ENCODE results near the gene FUBP3. TPM values are rescaled to one million over a fixed set of nuclear protein-coding genes. Genes with fewer than 3 reads are reported as not detected.

FUBP3 gene
- polyA plus RNA-seq, 3 donors = 9.5 to 17.3 (median 16.3) TPM

DNA sequence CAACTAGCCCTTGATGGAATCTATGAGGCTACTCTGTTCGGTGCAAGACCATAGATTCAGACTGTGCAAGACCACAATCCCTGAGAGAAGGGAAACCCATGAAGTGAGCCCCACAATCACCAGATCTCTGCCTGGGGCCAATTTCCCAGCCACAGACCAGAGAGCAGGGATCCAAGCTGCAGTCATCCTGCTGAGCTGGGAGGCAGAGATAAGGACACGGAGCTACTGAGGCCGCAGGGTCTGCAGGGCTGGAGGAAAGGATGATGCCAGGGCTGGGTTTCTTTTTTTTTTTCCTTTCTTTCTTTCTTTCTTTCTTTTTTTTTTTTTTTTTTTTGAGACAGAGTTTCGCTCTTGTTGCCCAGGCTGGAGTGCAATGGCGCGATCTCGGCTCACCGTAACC lies 47.7 kb upstream of the FUBP3 start:
- Mint-ChIP-seq H3K4me1 (no peaks in the 10 kb centered on the region), H3K4me3 (peak overlapping the region in 1 of 2 donors; percentile 9), H3K27ac (no peak overlapping the region), H3K9me3 (peaks cover 0 to 3% (median 0%) of the 10 kb centered on the region in 7 donors), H3K36me3 (no peaks in the 10 kb centered on the region), H3K27me3 (ENCODE audit: low read depth in 3 of 3) (peaks cover 28 to 48% (median 29%) of the 10 kb centered on the region in 3 donors)
- WGBS (ENCODE audit: insufficient coverage) = 89% methylated on average over 1 of the region's 8 CpGs
- Histone ChIP-seq H3K79me2 (ENCODE audit: insufficient read depth, low read length) (no peaks in the 10 kb centered on the region), H3K4me1 (ENCODE audit: control insufficient read depth in 1 of 2, insufficient read depth in 2 of 2, low read length in 2 of 2) (no peaks in the 10 kb centered on the region), H3K4me3 (replicated peaks in 1 of 3; ENCODE audit: low read depth in 2 of 3, low read length in 3 of 3) (no peak overlapping the region), H4K20me1 (ENCODE audit: insufficient read depth, low read length) (no peaks in the 10 kb centered on the region), H3K9ac (ENCODE audit: insufficient read depth, low read length, poor library complexity, severe bottlenecking) (no peak overlapping the region), H3K36me3 (replicated peaks in 1 of 2; ENCODE audit: control insufficient read depth in 1 of 2, insufficient read depth in 2 of 2, low read length in 2 of 2) (no peaks in the 10 kb centered on the region), H3K27ac (ENCODE audit: low read depth in 1 of 2, low read length in 2 of 2) (no peak overlapping the region), H3K9me3 (replicated peaks in 1 of 2; ENCODE audit: control insufficient read depth in 1 of 2, insufficient read depth in 1 of 2, low read length in 2 of 2) (no peaks in the 10 kb centered on the region), H3K4me2 (replicated peaks; ENCODE audit: extremely low read depth, low read length, poor library complexity, severe bottlenecking) (no peak overlapping the region), H3K27me3 (ENCODE audit: control insufficient read depth in 2 of 2, insufficient read depth in 2 of 2, low read length in 2 of 2) (peaks cover 13 to 20% of the 10 kb centered on the region in 2 donors), H2AFZ (ENCODE audit: insufficient read depth, low read depth, low read length, poor library complexity, severe bottlenecking) (no peak overlapping the region)
- intact Hi-C loops (cut with micrococcal nuclease) = no loop called here
- no peak for DNase-seq
- TF ChIP-seq, protein P1, sequence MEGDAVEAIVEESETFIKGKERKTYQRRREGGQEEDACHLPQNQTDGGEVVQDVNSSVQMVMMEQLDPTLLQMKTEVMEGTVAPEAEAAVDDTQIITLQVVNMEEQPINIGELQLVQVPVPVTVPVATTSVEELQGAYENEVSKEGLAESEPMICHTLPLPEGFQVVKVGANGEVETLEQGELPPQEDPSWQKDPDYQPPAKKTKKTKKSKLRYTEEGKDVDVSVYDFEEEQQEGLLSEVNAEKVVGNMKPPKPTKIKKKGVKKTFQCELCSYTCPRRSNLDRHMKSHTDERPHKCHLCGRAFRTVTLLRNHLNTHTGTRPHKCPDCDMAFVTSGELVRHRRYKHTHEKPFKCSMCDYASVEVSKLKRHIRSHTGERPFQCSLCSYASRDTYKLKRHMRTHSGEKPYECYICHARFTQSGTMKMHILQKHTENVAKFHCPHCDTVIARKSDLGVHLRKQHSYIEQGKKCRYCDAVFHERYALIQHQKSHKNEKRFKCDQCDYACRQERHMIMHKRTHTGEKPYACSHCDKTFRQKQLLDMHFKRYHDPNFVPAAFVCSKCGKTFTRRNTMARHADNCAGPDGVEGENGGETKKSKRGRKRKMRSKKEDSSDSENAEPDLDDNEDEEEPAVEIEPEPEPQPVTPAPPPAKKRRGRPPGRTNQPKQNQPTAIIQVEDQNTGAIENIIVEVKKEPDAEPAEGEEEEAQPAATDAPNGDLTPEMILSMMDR (IDR thresholded peaks at IDR 0.05) = no peak

DNA sequence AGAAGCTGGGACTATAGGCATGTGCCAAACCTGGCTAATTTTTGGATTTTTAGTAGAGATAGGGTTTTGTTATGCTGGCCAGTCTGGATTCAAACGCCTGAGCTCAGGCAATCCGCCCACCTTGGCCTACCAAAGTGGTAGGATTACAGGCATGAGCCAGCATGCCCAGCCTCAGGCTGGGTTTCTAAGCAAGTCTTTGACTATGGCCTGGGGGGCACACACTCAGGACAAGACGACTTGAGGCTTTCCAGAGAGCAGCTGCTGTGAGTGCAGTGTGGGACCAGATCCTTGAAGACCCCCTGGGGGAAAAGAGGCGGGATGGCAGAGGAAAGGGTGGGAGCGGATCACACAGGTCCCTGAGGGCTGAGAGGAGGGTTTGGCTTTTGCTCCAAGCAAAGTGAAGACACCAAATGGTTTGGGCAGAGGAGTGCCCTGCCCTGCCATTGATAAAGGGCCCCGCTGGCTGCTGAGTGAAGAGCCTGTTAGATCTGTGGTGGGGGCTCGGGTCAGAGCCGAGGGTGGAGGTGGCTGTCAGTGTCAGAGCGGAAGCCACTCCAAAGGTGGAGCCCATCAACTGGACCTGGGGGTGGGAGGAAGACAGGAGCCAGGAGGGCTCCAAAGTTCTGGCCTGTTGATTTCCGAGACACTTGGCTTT lies 46.8 kb upstream of the FUBP3 start:
- H2AFZ ChIP-seq (ENCODE audit: insufficient read depth, low read depth, low read length, poor library complexity, severe bottlenecking) = no peak overlapping the region
- Mint-ChIP-seq H3K36me3 (no peaks in the 10 kb centered on the region), H3K4me3 (no peak overlapping the region), H3K27ac (no peak overlapping the region), H3K4me1 (peaks cover under 1% of the 10 kb centered on the region), H3K9me3 (peaks cover 0 to 3% (median 0%) of the 10 kb centered on the region in 7 donors), H3K27me3 (ENCODE audit: low read depth in 3 of 3) (peaks cover 37 to 54% (median 38%) of the 10 kb centered on the region in 3 donors)
- no peaks in the 10 kb centered on the region for H3K4me1 ChIP-seq (ENCODE audit: control insufficient read depth in 1 of 2, insufficient read depth in 2 of 2, low read length in 2 of 2)
- no peak overlapping the region for H3K4me2 ChIP-seq (replicated peaks; ENCODE audit: extremely low read depth, low read length, poor library complexity, severe bottlenecking)
- no peaks in the 10 kb centered on the region for H3K9me3 ChIP-seq (replicated peaks in 1 of 2; ENCODE audit: control insufficient read depth in 1 of 2, insufficient read depth in 1 of 2, low read length in 2 of 2)
- no peaks in the 10 kb centered on the region for H3K79me2 ChIP-seq (ENCODE audit: insufficient read depth, low read length)
- 87% methylated on average over 9 of the region's 10 CpGs for WGBS (ENCODE audit: insufficient coverage)
- no peaks in the 10 kb centered on the region for H4K20me1 ChIP-seq (ENCODE audit: insufficient read depth, low read length)
- no peak overlapping the region for H3K4me3 ChIP-seq (replicated peaks in 1 of 3; ENCODE audit: low read depth in 2 of 3, low read length in 3 of 3)
- no peak overlapping the region for H3K27ac ChIP-seq (ENCODE audit: low read depth in 1 of 2, low read length in 2 of 2)
- H3K9ac ChIP-seq (ENCODE audit: insufficient read depth, low read length, poor library complexity, severe bottlenecking) = no peak overlapping the region
- TF ChIP-seq, protein P1 (IDR thresholded peaks at IDR 0.05) = no peak
- no peak for DNase-seq
- no peaks in the 10 kb centered on the region for H3K36me3 ChIP-seq (replicated peaks in 1 of 2; ENCODE audit: control insufficient read depth in 1 of 2, insufficient read depth in 2 of 2, low read length in 2 of 2)
- intact Hi-C loops (cut with micrococcal nuclease) = no loop called here
- H3K27me3 ChIP-seq (ENCODE audit: control insufficient read depth in 2 of 2, insufficient read depth in 2 of 2, low read length in 2 of 2) = peaks cover 21 to 29% of the 10 kb centered on the region in 2 donors
